ENCODE results near the gene OPALIN.

The OPALIN gene

DNA sequence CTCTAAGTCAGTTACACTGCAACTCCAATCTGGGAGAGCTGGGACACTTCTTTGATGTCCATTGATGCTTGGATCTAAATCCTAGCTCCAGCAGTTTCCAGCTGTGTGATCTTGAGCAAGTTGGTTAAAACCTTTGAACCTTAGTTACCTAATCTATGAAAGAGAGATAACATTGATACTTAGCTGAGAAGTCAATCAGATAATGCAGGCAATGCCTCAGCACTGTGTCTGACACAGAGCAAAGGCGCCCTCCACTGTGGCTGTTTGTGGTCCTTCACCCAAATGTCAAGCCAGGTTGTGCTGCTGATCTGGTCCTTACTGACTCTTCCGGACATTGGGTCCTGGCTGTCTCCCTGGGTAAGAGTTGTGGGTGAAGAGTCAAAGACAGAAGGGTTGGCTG lies 34.4 kb downstream of the OPALIN start:
- TF ChIP-seq CREB1 (IDR thresholded peaks at IDR 0.05; ENCODE audit: low read depth) (no peak), RAD21 (IDR thresholded peaks at IDR 0.05; ENCODE audit: low read depth) (0 out of 2 replicates have a peak, but pooled peaks have one; percentile 24), FOXM1 (IDR thresholded peaks at IDR 0.05; ENCODE audit: borderline replicate concordance, low read depth) (no peak), TAF1 (IDR thresholded peaks at IDR 0.05; ENCODE audit: low read depth) (no peak)

DNA sequence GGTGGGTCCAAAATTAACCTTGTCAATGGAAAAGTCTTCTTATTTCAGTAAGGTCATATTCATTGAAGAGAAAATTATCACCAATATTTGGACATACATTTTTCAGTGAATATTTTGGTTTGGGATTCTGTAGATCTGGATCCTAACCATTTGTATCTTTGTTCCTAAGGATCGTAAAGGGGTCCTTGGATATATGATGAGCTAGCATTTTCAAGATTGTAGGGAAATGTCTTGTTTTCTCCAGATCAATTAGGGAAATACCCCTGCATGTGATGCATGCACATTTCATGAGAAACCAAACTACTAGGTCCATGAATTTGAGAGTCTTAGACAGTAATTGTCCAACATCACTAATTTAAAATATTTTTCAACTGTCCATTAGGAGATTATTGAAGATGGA lies 36.5 kb downstream of the OPALIN start:
- no peak for TF ChIP-seq CREB1 (IDR thresholded peaks at IDR 0.05; ENCODE audit: low read depth)
- TF ChIP-seq EP300 (IDR thresholded peaks at IDR 0.05; ENCODE audit: borderline replicate concordance) = no peak
- no peak for TF ChIP-seq MAX (IDR thresholded peaks at IDR 0.05)
- no peak for TF ChIP-seq TCF12 (IDR thresholded peaks at IDR 0.05; ENCODE audit: low read depth)
- TF ChIP-seq EGR1 (IDR thresholded peaks at IDR 0.05) = no peak
- TF ChIP-seq, protein P1, sequence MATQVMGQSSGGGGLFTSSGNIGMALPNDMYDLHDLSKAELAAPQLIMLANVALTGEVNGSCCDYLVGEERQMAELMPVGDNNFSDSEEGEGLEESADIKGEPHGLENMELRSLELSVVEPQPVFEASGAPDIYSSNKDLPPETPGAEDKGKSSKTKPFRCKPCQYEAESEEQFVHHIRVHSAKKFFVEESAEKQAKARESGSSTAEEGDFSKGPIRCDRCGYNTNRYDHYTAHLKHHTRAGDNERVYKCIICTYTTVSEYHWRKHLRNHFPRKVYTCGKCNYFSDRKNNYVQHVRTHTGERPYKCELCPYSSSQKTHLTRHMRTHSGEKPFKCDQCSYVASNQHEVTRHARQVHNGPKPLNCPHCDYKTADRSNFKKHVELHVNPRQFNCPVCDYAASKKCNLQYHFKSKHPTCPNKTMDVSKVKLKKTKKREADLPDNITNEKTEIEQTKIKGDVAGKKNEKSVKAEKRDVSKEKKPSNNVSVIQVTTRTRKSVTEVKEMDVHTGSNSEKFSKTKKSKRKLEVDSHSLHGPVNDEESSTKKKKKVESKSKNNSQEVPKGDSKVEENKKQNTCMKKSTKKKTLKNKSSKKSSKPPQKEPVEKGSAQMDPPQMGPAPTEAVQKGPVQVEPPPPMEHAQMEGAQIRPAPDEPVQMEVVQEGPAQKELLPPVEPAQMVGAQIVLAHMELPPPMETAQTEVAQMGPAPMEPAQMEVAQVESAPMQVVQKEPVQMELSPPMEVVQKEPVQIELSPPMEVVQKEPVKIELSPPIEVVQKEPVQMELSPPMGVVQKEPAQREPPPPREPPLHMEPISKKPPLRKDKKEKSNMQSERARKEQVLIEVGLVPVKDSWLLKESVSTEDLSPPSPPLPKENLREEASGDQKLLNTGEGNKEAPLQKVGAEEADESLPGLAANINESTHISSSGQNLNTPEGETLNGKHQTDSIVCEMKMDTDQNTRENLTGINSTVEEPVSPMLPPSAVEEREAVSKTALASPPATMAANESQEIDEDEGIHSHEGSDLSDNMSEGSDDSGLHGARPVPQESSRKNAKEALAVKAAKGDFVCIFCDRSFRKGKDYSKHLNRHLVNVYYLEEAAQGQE (IDR thresholded peaks at IDR 0.05; ENCODE audit: low read depth) = no peak
- TF ChIP-seq TAF1 (IDR thresholded peaks at IDR 0.05; ENCODE audit: low read depth) = no peak

- TF ChIP-seq CREB1 (IDR thresholded peaks at IDR 0.05; ENCODE audit: low read depth) = no peak
Observed at GRCh38 chr10:96321822-96322221, 37.0 kb downstream of the OPALIN start.

DNA sequence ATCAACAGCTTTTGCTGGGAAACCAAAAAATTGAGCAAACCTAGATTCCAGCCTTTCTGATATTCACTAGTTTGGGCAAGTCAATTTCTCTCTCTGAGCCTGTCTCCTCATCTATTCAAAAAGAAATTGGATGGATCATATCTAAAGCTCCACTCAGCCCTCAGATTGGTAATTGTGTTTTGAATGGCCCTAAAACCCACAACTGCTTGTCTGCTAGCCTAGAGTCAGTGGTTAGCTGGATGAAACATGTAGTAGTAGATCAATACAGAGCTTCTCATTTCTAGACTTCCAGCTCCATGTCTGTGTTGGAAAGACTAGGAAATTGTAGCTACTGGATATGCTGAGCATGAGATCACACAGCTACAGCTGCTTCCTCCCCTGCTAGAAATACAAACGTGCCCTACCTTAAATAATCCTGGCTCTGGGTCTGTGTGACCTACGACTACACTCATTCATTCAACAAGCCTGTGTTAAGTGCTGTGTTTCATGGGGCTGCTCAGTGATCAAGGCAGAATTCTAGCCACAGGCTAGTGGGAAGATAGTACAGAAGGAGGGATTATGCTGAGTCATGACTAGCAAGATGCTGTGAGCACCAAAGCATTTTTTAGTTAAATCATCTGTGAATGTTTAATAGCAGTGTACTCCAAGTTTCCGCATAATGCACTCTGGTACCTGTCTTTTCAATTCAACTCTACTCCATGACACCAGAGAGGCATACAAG lies 38.9 kb downstream of the OPALIN start:
- TF ChIP-seq CEBPB (IDR thresholded peaks at IDR 0.05) (no peak), ZBTB7A (IDR thresholded peaks at IDR 0.05; ENCODE audit: low read depth) (no peak), TAF1 (IDR thresholded peaks at IDR 0.05; ENCODE audit: low read depth) (no peak), EP300 (IDR thresholded peaks at IDR 0.05; ENCODE audit: borderline replicate concordance) (no peak), TCF12 (IDR thresholded peaks at IDR 0.05; ENCODE audit: low read depth) (no peak), RAD21 (IDR thresholded peaks at IDR 0.05; ENCODE audit: low read depth) (no peak), YY1 (IDR thresholded peaks at IDR 0.05; ENCODE audit: low read depth) (no peak), NFIC (IDR thresholded peaks at IDR 0.05) (no peak), CREB1 (IDR thresholded peaks at IDR 0.05; ENCODE audit: low read depth) (no peak), FOXM1 (IDR thresholded peaks at IDR 0.05; ENCODE audit: borderline replicate concordance, low read depth) (no peak), TEAD4 (IDR thresholded peaks at IDR 0.05) (no peak), MAX (IDR thresholded peaks at IDR 0.05) (no peak)
- TF ChIP-seq, protein P1 (IDR thresholded peaks at IDR 0.05; ENCODE audit: low read depth) = no peak
- TF ChIP-seq, protein P2, sequence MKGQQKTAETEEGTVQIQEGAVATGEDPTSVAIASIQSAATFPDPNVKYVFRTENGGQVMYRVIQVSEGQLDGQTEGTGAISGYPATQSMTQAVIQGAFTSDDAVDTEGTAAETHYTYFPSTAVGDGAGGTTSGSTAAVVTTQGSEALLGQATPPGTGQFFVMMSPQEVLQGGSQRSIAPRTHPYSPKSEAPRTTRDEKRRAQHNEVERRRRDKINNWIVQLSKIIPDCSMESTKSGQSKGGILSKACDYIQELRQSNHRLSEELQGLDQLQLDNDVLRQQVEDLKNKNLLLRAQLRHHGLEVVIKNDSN (IDR thresholded peaks at IDR 0.05) = no peak

- TF ChIP-seq NFIC (IDR thresholded peaks at IDR 0.05) (no peak), EP300 (IDR thresholded peaks at IDR 0.05; ENCODE audit: borderline replicate concordance) (no peak), RAD21 (IDR thresholded peaks at IDR 0.05; ENCODE audit: low read depth) (0 out of 2 replicates have a peak, but pooled peaks have one; percentile 20)
Observed at GRCh38 chr10:96317067-96317833, 41.6 kb downstream of the OPALIN start.

DNA sequence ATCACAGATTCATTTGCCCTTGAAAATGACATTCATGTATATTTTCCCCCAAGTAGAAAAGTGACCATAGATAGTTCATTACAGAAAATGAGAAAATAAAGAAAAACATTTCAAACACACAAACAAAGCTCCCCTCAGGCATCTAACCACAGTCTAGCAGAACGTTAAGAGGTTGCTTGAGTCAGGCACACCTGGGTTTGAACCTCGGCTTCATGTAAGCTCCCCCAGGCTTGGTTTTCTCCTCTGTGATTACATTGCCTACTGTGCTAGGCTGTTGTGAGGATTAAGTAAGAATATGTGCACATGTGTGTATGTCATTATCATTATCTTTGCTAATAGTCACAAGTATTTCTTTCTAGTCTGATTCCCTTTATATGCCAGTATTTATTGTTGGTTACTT lies 45.5 kb downstream of the OPALIN start:
- TF ChIP-seq RAD21 (IDR thresholded peaks at IDR 0.05; ENCODE audit: low read depth) (no peak), TEAD4 (IDR thresholded peaks at IDR 0.05) (no peak), MAX (IDR thresholded peaks at IDR 0.05) (no peak), CEBPB (IDR thresholded peaks at IDR 0.05) (no peak), NFIC (IDR thresholded peaks at IDR 0.05) (no peak), EGR1 (IDR thresholded peaks at IDR 0.05) (no peak), EP300 (IDR thresholded peaks at IDR 0.05; ENCODE audit: borderline replicate concordance) (no peak), TAF1 (IDR thresholded peaks at IDR 0.05; ENCODE audit: low read depth) (no peak), TCF12 (IDR thresholded peaks at IDR 0.05; ENCODE audit: low read depth) (no peak), FOXM1 (IDR thresholded peaks at IDR 0.05; ENCODE audit: borderline replicate concordance, low read depth) (no peak), ZBTB7A (IDR thresholded peaks at IDR 0.05; ENCODE audit: low read depth) (no peak), CREB1 (IDR thresholded peaks at IDR 0.05; ENCODE audit: low read depth) (no peak), YY1 (IDR thresholded peaks at IDR 0.05; ENCODE audit: low read depth) (no peak)
- TF ChIP-seq, protein P2 (IDR thresholded peaks at IDR 0.05) = no peak
- TF ChIP-seq, protein P1 (IDR thresholded peaks at IDR 0.05; ENCODE audit: low read depth) = no peak

Measured in Ishikawa (cell line).